T-helper 2 cell (primary cell): Measurements from ENCODE around the gene CTNNBIP1.
A peak's percentile ranks its signal among the peaks of the same experiment; 100 is the strongest.

Source experiments
- DNase-seq, 5 experiments: peaks; one replicate each; pipeline versions ENCODE4 v3.0.0 to v3.0.0-alpha.2; 2012 to 2022

The CTNNBIP1 gene

DNA sequence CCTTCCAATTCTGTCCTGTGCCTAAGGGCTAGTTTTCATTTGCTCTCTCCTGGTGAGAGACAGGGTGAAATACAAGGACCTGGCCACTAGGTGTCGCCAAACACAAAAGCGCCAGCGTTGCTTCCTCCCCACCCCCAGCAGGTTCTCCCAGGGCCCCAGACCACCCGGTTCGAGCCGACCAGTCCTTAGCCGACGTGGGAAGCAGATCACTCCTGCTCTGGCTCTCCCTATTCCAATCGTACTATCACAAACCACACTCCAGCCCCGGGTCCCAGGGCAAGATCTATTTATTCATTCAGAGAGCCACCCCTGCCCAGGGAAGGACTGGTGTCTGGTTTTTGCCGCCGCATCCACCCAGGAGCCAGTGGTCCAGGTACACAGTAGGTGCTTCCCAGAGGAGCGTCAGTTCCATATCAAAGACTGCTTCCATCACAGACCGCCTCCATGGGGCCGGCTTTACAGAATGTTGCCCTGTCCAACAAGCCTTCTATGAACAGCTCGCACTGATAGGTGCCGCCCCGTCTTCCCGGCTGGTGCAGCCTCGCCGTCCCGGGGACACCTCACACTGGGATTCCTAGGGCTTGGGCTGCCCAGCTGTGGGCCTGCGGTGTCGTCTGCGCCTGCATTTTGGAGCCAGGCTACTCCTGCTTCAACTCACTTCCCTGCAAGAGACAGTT, 35.0 kb downstream of the CTNNBIP1 start:
- DNase-seq = peak; percentile 41 to 68 (median 59)

DNA sequence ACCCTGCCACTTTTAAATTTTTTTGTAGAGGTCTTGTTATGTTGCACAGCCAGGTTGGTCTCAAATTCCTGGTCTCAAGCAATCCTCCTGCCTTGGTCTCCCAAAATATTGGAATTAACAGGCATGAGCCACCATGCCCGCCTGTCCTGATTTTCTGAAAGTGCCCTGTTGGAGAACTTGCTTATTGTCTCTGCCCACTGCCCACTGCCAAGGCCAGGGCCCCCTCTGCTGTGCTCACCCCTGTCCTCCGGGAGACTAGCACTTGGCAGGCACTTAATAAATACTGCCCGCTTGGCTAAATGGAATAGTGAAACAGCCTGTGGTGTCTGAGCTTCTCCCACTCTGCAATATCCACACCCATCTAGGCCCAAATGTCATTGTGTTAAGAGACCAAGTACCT, 35.7 kb downstream of the CTNNBIP1 start:
- DNase-seq = no peak

DNA sequence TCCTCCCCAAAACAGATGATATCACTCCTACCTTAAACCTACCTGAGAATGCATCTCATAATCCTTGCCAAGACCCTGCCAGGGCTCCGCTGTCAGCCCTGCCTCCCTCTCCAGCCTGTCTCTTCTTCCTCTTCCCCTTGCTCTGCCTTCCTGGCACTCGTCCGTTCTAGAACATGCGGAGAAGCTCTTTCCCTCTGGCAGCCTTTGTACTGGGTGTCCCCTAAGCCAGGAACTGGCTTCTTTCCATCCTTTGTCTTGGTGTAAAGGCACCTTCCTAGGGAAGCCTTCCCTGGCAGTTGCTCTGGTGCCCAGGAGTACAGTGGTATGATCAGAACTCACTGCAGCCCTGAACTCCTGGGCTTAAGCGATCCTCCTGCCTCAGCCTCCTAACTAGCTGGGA, 36.1 kb downstream of the CTNNBIP1 start:
- DNase-seq = no peak

DNA sequence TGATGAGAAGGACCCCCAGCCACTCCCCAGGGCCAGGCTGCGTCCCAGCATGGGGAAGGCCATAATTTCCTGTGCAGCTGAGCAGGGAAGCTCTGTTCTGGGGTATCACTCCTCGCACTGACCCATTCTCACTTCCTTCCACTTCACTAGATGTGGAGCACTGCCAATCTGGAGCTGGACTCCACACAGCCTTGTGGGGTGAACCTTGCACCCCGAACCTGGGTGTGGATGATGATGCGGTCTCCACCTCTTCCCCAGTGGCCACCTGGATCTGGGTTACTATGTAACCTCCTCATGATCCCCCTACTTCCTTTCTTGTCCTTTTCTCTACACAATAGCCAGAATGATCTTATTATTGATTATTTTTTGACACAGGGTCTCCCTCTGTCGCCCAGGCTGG, 36.7 kb downstream of the CTNNBIP1 start:
- DNase-seq = no peak

DNA sequence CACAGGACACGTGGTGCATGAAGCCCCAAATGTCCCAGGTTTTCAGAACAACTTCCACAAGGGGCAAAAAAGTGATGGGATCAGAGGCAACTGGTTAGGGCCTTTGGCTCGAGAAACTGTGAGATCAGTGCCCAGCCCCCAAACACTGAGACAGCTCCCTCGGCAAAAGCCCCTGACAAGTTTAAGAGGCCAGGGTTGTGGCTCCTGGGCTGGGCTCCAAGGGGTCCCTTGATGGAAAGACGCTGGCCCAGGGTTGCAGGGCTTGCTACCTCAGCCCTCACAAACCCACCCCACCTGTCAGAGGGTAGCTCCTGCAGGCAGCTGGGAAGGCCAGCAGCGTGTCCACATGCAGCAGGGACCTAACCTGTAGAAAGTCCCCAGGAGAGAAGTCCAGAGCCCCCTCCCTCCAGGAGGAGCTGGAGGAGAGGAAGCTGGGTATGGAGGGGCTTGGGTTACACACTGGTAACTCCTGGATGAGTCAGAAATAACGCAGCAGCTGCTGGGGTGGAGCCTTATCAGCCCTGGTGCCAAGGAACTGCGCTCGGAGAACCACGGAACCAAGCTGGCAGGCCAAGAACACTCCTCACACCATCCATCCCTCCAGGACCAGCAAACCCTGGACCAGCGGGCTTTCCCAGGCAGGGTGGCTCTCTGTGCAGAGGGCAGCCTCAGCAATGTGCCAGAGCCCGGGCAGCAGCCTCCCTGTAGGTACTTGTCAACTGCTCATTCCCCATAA, 37.5 kb downstream of the CTNNBIP1 start:
- DNase-seq = no peak

DNA sequence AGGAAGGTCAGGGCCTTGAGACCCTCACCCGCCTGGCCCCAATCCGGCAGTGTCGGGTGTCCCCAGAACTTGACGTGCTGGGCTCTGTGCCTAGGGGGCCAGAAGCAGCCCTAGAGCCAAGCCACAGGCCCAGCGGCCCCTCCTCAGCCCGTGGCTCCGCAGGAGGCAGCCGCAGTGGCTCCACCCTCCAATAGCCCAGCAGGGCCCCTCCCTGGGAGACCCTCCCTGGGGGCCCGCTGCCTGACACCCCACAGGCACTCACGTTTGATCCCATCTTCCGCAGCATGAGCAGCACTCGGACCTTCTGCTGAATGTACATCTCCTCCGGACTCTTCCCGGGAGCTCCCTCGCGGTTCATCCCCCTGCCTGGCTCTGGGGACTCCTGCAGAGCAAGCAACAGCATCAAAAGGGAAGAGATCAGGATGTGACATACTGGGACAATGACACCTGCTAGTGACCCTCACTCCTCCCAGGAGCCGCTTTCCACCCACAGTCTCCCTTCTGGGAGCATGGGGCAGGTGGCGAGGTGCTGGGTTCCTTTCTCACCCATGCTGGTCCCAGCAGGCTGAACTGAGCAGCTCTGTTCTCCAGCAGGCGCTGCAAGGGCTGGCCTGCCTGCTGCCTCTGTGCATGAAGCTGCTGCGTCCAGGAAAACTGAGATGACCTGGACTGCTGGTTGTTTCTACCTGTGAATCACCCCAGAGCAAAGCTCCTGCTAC, 38.2 kb downstream of the CTNNBIP1 start:
- DNase-seq = no peak

DNA sequence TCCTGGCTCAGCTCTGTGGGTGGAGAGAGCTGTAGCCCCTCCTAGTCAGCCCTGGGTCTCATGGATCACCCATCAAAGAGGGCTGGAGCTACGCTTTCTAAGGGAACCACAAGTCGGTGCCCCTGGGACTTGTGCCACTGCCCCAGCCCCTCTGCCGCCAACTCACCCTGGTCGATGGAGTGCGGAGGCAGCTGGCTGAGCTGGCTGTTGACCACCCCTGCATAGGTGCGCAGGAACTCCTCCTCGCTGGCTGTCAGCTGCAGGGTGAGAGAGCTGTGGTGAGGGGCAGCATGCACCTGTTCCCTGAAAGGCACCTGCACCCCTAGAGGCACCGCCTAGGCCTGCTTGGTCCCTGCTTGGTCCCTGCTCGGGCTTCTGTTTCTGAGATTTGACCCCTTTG, 39.0 kb downstream of the CTNNBIP1 start:
- no peak for DNase-seq

DNA sequence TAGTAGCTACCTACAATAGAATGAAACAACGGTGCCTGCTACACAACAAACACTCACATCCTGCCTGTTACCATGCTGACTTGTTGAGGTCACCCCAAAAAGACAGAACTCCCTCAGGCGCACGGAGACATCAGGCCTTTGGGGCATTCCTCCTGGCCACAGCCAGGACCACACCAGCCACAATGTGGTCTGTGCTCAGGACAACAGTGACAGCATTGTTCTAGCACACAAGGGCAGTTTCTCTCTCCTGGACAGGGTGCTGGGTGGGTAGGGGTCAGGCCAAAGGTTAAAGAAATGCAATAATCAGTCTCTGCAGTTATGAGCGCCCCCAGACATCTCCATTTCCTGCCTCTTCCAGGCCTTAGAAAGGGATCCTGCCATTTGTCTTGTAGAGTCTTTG, 39.5 kb downstream of the CTNNBIP1 start:
- DNase-seq = no peak

DNA sequence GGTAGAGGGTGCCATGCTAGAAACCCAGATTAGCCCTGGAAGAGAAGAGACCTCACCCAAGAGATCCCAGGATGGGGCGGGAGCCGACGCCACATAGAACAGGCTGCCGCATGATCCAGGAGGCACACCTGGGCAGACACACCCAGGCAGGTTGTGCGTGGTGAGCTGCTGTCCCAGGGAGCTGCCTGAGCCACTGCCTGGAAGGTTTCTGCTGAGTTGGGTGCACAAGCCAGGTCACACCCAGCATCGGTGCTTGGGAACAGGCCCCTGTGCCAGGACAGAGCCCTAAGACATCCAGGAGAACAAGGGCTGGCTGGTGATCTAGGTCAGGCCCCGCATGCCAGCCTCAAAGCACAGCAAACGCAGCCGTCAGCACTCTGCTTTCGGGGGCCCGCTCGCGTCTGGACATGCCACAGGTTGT, 40.2 kb downstream of the CTNNBIP1 start:
- DNase-seq = no peak

DNA sequence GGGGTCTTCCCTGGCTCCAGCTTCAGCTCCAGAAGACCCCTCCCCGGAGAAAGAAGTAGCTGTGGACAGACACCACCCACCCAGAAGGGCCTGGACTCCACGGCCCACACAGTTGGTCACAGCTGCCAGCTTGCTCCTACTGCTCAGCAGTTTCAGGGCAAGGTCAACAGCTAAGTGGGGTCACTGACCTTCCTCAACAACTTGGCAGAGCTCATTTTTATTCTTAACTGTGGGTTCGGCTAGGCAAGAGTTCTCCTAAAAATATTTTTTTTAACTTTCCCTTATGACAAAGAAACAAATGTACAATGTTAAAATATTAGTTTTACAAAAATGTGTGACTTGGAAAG, 41.9 kb downstream of the CTNNBIP1 start:
- no peak for DNase-seq

DNA sequence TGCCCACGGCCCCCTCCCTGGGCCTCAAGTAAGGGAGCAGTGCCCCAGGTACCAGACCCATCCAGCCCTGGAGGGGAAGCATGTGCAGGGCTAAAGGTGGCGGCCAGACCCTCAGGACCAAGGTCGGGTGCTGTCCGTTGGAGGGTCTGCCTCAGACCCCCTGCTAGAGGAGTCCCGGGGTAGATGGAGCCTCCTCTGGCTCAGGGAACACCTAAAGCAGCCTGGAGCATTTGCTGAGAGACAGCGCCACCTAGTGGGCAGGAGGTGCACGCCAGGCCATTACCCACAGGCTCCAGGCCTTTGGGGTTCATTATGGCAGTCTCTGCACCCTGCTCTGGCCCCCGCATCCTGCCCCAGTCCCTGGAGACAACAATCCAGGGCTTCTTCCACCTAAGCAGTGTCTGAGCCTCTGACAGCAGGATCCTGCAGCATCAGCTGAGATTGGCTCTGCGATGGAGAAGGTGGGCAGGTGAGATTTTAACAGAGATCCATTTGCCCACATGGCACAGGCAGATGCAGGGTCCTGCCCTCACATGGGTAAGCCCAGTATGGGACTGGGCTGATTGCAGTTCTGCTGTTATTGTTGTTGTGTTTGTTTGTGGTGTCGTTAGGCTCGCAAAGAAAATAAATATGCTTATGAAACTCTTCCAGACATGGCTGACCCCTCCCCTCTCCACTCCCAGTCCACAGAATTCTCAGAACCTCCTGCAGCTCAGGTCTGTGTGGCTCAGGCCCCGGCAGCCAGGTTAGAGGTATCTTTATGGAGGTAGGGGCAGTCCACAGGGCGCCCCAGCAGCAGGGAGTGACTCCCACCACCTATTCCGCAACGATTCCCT, 42.4 kb downstream of the CTNNBIP1 start:
- DNase-seq = peak; percentile 65 to 85 (median 79)

DNA sequence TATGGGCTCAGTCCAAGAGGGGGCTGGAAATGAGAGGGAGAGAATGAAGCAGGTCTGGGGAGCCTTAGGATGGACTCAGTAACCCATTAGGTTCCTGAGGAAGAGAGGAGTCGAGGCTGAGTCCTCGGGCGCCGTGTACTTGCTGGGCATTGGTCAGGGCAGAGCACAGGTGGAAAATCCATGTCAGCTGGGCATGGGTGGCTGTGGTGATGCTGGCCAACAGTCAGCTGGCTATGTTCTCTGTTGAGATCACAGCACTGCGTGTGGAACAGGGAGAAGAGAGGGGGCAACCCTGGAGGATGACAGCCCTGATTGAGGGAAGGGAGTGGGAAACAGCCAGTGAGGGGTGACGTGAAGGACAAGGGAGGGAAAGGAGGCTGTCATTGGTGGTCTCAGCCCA, 43.2 kb downstream of the CTNNBIP1 start:
- DNase-seq = no peak

DNA sequence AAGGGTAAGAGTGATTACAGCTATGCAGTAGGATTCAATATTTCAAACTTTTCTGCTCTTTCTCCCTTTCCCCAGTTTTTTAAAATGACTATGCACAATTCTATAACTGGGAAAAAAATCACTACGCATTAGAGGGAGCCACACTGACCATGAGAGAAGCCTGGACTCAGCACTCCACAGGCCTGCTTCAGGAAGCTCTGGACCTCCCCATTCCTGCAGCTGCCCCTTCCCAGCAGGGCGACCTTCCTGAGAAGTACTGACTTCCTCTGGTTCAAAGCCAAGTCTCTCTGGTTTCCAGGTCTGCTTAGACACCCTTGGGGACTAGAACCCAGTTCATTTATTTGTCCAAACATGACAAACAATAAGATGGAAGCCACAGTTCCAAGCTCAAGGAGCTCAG, 44.3 kb downstream of the CTNNBIP1 start:
- DNase-seq = no peak

DNA sequence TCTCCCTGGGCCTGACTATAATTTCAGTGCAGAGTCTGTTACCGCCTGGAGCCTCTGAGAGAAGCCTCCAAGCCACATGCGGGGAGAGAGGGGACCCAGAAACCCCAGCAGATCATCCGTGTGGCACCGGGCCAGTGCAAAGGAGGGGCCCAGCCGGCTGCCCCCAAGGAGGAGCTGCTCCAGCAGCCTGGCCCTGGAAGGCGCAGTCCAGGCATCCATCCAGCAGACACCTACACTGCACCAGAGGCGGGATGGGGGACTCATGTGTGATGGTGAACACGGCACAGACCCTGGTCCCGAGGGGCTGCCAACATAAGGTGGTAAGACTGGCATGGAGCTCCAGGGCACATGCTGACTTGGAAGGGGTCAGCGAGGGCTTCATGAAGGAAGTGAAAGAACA, 46.7 kb downstream of the CTNNBIP1 start:
- no peak for DNase-seq

DNA sequence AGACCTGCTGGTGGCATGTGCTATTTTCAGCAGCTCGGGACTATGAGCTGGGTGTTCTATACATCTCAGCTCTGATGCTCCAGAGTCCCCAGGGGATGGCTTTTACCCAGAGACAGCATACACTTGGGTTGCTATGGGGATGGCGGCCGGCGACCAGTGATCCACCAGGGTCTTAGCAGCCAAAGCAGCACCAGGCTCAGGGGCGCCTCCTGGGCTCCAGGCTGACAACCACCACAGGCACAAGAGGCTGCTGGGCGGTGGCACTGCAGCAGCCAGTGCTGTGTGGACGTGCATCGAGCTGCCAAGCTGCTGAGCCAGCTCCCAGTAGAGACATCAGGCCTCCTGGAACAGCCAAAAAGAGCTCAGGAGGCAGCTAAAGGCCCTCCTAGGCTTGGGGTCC, 48.7 kb downstream of the CTNNBIP1 start:
- no peak for DNase-seq

DNA sequence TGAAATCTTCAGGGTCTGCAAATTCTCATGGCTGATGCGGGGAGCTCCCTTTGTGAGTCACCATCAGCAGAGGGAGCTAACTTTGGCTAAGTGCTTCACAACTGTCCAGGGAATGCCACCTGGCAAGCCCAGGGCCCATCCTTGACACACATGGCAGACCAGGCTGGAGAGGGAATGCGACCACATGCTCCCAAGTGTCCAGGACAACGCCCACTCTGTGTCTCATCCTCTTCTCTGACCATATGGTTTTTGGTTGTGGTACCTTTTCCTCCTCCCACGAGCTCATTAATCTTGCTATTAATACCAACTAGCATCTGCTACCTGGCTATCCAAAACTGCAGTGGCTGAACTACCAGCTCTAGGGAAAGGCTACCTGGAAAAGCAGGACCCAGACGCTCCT, 49.2 kb downstream of the CTNNBIP1 start:
- no peak for DNase-seq

DNA sequence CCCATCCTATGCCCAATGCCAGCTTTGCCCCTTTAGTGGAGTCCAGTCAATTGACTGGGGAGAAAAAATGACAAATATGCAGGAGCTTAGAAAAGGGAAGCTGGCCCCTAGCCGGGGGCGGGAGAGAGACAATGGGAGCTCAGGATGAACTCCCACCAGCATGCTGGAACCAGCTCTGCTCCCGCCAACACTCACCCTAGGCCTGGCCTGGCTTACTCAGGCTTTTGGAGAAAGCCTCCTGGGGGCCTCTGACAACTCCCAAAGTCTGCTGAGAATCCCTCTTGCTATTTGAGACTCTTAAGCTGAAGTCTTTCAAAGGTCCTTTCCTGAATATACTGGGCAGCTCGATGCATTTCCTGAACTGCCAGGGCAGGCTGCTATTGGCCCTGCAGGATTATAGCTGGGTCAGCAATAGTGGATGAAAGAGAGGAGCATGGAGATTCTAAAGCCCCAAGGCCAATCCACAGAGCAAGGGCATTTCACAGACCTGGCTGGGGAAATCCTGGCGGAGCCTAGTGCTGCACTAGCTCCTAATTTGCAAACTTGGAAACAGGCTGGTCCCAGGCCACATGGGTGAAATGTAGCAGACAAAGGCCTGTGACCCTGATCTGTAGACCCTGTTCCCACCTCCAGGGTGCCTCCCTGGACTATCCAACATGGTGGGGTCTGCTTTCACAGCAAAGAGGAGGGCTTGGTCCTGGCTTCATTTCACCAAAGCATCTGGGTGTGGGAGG, 50.6 kb downstream of the CTNNBIP1 start:
- no peak for DNase-seq

DNA sequence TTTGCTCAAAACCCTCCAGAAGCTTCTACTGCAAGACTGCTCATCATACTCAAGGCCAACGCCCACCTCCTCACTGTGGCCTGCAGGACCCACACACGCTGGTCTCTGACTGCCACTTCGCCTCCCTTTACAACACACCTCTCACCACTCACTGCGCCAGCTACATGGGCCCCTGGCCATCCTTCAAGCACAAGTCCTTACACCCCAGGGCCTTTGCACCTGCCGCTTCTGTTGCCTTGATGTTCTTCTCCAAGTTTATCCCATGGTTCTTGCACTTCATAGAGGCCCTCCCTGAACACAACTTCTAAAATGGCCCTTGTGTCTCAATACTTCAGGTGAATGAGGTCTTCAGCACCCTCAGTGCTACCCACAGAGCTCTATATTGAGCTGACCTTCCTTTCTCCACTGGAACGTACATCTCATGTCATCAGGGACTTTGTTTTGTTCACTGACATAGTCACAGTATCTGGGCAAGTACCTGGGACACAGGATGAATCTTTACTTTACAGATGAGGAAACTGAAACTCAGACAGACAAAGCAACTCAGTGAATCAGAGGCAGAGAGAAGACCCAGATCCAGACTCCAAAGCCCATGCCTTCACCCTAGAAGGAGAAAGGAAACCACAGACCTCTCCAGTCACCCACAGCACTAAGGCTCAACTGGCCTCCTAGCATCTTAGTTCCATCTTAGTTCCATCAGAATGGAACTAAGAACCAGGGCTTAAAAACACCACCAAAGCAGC, 51.6 kb downstream of the CTNNBIP1 start:
- DNase-seq = no peak

DNA sequence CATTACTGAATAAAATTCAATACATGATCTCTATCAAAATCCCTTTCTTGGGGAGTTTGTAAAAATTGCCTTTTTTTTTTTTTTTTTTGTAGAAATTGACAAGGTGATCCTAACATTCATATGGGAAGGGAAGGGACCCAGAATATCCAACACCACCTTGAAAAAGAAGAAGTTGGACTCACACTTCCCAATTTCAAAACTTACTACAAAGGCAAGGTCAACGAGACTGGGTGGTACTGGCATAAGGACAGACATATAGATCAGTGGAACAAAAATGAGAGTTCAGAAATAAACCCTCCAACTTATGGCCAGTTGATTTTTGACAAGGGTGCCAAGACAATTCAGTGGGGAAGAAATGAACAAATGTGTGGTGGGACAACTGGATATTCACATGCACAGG, 54.9 kb downstream of the CTNNBIP1 start:
- no peak for DNase-seq

DNA sequence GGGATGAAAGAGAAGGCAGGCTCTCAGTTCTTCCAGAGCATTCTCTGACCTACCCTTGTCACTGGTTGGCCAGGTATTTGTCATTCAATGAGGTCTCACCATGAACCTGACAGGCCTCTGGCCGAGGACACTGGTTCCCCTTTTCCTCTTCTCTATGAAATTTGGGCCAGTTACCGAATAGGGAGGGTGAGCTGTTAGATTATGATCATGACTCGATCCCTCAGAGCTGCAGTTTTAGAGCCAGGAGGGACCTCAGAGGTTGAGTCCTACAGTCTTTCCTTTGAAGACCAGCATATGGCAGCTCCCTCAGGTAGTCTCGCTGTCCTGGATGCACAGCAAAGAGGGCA, 56.8 kb downstream of the CTNNBIP1 start:
- DNase-seq = no peak

DNA sequence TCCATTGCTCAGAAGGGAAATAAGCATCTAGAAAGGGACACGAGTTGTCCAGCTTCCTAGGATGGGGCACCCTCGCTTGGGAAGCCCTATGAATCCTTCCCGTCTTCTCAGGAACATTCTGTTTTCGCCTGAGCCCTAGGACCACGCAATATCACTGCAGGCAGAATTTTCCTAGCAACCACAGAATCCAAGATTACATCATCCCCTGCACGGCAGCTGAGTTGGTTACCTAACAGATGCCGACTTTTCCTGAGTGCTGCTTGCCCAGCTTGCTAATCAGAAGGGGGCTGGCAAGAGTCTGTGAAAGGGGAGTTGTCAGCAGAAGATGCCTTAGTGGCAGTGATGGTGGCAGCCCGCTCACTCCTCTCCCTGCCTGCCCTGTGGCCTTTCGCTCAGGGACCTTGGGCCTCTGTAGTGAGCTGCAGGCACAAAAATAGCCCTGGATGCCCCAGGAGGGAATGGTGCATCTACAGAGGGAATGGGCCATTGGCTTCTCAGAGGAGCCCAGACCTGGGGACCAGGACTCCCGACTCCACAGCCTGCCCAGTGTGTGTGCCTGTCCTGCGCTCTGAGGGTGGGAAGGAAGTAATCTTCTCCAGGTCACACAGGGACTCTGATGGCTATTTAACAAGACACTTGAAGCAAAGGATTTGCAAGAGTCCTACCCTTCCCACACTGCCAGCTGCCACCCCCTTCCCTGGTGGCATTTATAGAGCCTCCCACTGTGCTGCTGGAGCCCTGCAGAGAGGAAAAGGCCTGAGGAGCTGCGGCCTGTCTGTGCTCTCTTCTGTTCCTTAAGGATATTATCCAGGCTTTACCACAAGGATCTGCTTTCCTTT, 57.4 kb downstream of the CTNNBIP1 start:
- DNase-seq = no peak
